PC-9 (cell line): ENCODE data around the gene KIAA1328. TPM values are rescaled to one million over a fixed set of nuclear protein-coding genes. Genes with fewer than 3 reads are reported as not detected.

Source experiments
- BruUV-seq: library from RNA; stranded (reverse); fragments of 400-500 nt; replicated peaks from 2 replicates; lab custom pipeline; 2021; lab: Mats Ljungman, UMichigan
- CTCF ChIA-PET: fragments of 300-600 bp; sonication (Branson Sonifier 250); formaldehyde crosslinking; loops from one replicate; lab custom pipeline; 2022; ENCODE audit warnings: antibody characterized with exemption; lab: Charles Lee
- POLR2A ChIA-PET: fragments of 300-600 bp; sonication (Branson Sonifier 250); formaldehyde crosslinking; loops from one replicate; lab custom pipeline; 2022; ENCODE audit warnings: antibody characterized with exemption; ENCODE audit not compliant: unreplicated experiment; lab: Charles Lee
- DNase-seq, 2 experiments: peaks; one replicate each; pipeline versions ENCODE4 v3.0.0 to v3.0.0-alpha.2; 2015 to 2022; ENCODE audit warnings: mixed read lengths in 1 of 2
- H2AFZ ChIP-seq: fragments of 200-600 bp; sonication (generic); 2 replicates; pipeline ENCODE4 v1.8.1; 2017; ENCODE audit warnings: antibody characterized with exemption
- H3F3A ChIP-seq: fragments of 200-600 bp; sonication (generic); 2 replicates; pipeline ENCODE4 v1.8.1; 2017; ENCODE audit warnings: antibody characterized with exemption, mild to moderate bottlenecking, low read depth; ENCODE audit not compliant: insufficient read depth
- H3K27ac ChIP-seq: fragments of 200-600 bp; sonication (generic); 2 replicates; pipeline ENCODE4 v1.6.1; 2016; ENCODE audit warnings: mixed run types
- H3K27me3 ChIP-seq: fragments of 200-600 bp; sonication (generic); 2 replicates; pipeline ENCODE4 v1.6.1; 2016; ENCODE audit warnings: low read depth, mixed run types; ENCODE audit not compliant: insufficient read depth
- H3K36me3 ChIP-seq: fragments of 200-600 bp; sonication (generic); 2 replicates; pipeline ENCODE4 v1.6.1; 2016; ENCODE audit warnings: low read depth, mixed run types
- H3K4me1 ChIP-seq: fragments of 200-600 bp; sonication (generic); replicated peaks from 2 replicates; pipeline ENCODE4 v1.6.1; 2016; ENCODE audit warnings: mixed run types; ENCODE audit not compliant: insufficient read depth
- H3K4me2 ChIP-seq: fragments of 200-600 bp; sonication (generic); 2 replicates; pipeline ENCODE4 v1.6.1; 2017; ENCODE audit warnings: mixed run types
- H3K4me3 ChIP-seq: fragments of 200-600 bp; sonication (generic); 2 replicates; pipeline ENCODE4 v1.6.1; 2016; ENCODE audit warnings: mixed run types
- H3K79me2 ChIP-seq: fragments of 200-600 bp; sonication (generic); 2 replicates; pipeline ENCODE4 v1.6.1; 2017; ENCODE audit warnings: low read depth, mixed run types
- H3K9me2 ChIP-seq: fragments of 200-600 bp; sonication (generic); 2 replicates; pipeline ENCODE4 v1.8.1; 2017; ENCODE audit warnings: mild to moderate bottlenecking; ENCODE audit not compliant: insufficient read depth
- H3K9me3 ChIP-seq: fragments of 200-600 bp; sonication (generic); 2 replicates; pipeline ENCODE4 v1.8.1; 2016; ENCODE audit warnings: low read depth; ENCODE audit not compliant: insufficient read depth
- H4K20me1 ChIP-seq: fragments of 200-600 bp; sonication (generic); 2 replicates; pipeline ENCODE4 v1.8.1; 2017; ENCODE audit not compliant: insufficient read depth
- CTCF ChIP-seq: fragments of 200-600 bp; sonication (generic); conservative IDR thresholded peaks from 2 replicates; pipeline ENCODE4 v1.6.1; 2017; ENCODE audit warnings: mixed run types, antibody characterized with exemption, mild to moderate bottlenecking, moderate library complexity
- EZH2 ChIP-seq: fragments of 200-600 bp; sonication (generic); IDR thresholded peaks from 2 replicates; pipeline ENCODE4 v1.8.0; 2017; ENCODE audit warnings: antibody characterized with exemption, low read depth
- intact Hi-C: fragments of 100-400 bp; cut with micrococcal nuclease; formaldehyde crosslinking; loops from one replicate; pipeline ENCODE4 v1.10.0; 2022; ENCODE audit not compliant: unreplicated experiment
- total RNA-seq: library from RNA; stranded (reverse); gene quantifications from 2 replicates; pipeline ENCODE4 v1.2.3, GENCODE V29; 2021

The KIAA1328 gene
- total RNA-seq, 1 experiment from 2014 or later = 6.5 TPM

- CTCF ChIA-PET = no interaction called here
- Histone ChIP-seq H3K79me2 (no peaks in the 10 kb centered on the region), H3K4me3 (no peak overlapping the region), H3K27me3 (no peaks in the 10 kb centered on the region), H3K4me2 (no peak overlapping the region), H2AFZ (no peak overlapping the region), H4K20me1 (no peaks in the 10 kb centered on the region), H3K4me1 (no peaks in the 10 kb centered on the region), H3K9me2 (no peaks in the 10 kb centered on the region), H3F3A (no peaks in the 10 kb centered on the region), H3K36me3 (no peaks in the 10 kb centered on the region), H3K27ac (no peak overlapping the region), H3K9me3 (no peaks in the 10 kb centered on the region)
- no TSS peak for BruUV-seq
- DNase-seq = no peak
- TF ChIP-seq EZH2 = no peak
- no peak for TF ChIP-seq CTCF
- intact Hi-C loops = no loop called here
- POLR2A ChIA-PET = no interaction called here
Measured at GRCh38 chr18:36819621-36820020, 9.3 kb upstream of the KIAA1328 start.

- Histone ChIP-seq H3K27ac (no peak overlapping the region), H3K27me3 (no peaks in the 10 kb centered on the region), H3F3A (no peaks in the 10 kb centered on the region), H3K9me2 (no peaks in the 10 kb centered on the region), H3K36me3 (no peaks in the 10 kb centered on the region), H3K4me3 (no peak overlapping the region), H3K9me3 (no peaks in the 10 kb centered on the region), H3K4me2 (no peak overlapping the region), H2AFZ (no peak overlapping the region), H3K79me2 (peaks cover 4% of the 10 kb centered on the region; the same call in 1 of the 2 replicates), H3K4me1 (no peaks in the 10 kb centered on the region), H4K20me1 (no peaks in the 10 kb centered on the region)
- intact Hi-C loops = no loop called here
- no peak for DNase-seq
- ChIA-PET POLR2A (no interaction called here), CTCF (no interaction called here)
- no peak for TF ChIP-seq EZH2
- TF ChIP-seq CTCF = no peak
- no TSS peak for BruUV-seq
Measured at GRCh38 chr18:36821681-36822080, 7.2 kb upstream of the KIAA1328 start.

- Histone ChIP-seq H3K4me1 (peaks cover 13% of the 10 kb centered on the region), H3F3A (peaks cover 10% of the 10 kb centered on the region; the same call in 1 of the 2 replicates), H3K4me3 (no peak overlapping the region), H3K27ac (no peak overlapping the region), H3K9me3 (no peaks in the 10 kb centered on the region), H3K79me2 (peaks cover 13% of the 10 kb centered on the region), H3K27me3 (no peaks in the 10 kb centered on the region), H3K4me2 (no peak overlapping the region), H2AFZ (no peak overlapping the region), H4K20me1 (no peaks in the 10 kb centered on the region), H3K36me3 (no peaks in the 10 kb centered on the region), H3K9me2 (no peaks in the 10 kb centered on the region)
- TF ChIP-seq EZH2 = no peak
- no peak for TF ChIP-seq CTCF
- intact Hi-C loops = no loop called here
- no peak for DNase-seq
- ChIA-PET CTCF (no interaction called here), POLR2A (no interaction called here)
- BruUV-seq = no TSS peak
Measured at GRCh38 chr18:36825526-36825925, 3.4 kb upstream of the KIAA1328 start.
